Dendritic cell treated with granulocyte-macrophage colony-stimulating factor and Interleukin-4, amounts not matched to agents 40 ng/mL and 50 ng/mL, for 4 days (primary cell): ENCODE results near the gene GNA14.
"Not testable (repeated sequence)": the region's sequence is repeated elsewhere in the genome, so short reads cannot be mapped to it uniquely, and the experiment has no call there.

Source experiments
- H3K27ac Mint-ChIP-seq: one replicate; pipeline ENCODE4 v1.8.0; 2022; ENCODE audit warnings: mild to moderate bottlenecking, mixed read lengths
- H3K27me3 Mint-ChIP-seq: one replicate; pipeline ENCODE4 v1.8.0; 2022; ENCODE audit warnings: mild to moderate bottlenecking, mixed read lengths
- H3K36me3 Mint-ChIP-seq: one replicate; pipeline ENCODE4 v1.8.0; 2022; ENCODE audit warnings: low read depth, mixed read lengths
- H3K4me1 Mint-ChIP-seq: one replicate; pipeline ENCODE4 v1.8.0; 2022; ENCODE audit warnings: low read depth, mixed read lengths
- H3K4me3 Mint-ChIP-seq: one replicate; pipeline ENCODE4 v1.8.0; 2022; ENCODE audit warnings: mild to moderate bottlenecking, moderate library complexity, mixed read lengths
- H3K9me3 Mint-ChIP-seq: one replicate; pipeline ENCODE4 v1.8.0; 2022; ENCODE audit warnings: mixed read lengths
- intact Hi-C: fragments of 100-400 bp; cut with micrococcal nuclease; formaldehyde crosslinking; loops from one replicate; pipeline ENCODE4 v1.15.0; 2022

GNA14 gene

GRCh38 chr9:77460938-77461337 is 187.2 kb downstream of the GNA14 start:
- Mint-ChIP-seq H3K27me3 (peaks cover 2% of the 10 kb centered on the region), H3K36me3 (no peaks in the 10 kb centered on the region), H3K27ac (no peak overlapping the region), H3K4me1 (peaks cover 5% of the 10 kb centered on the region), H3K9me3 (no peaks in the 10 kb centered on the region), H3K4me3 (no peak overlapping the region)
- intact Hi-C loops: no loop called here

GRCh38 chr9:77457916-77458592 is 190.1 kb downstream of the GNA14 start:
- Mint-ChIP-seq H3K4me1 (peaks cover 20% of the 10 kb centered on the region), H3K4me3 (no peak overlapping the region), H3K9me3 (no peaks in the 10 kb centered on the region), H3K36me3 (no peaks in the 10 kb centered on the region), H3K27ac (no peak overlapping the region), H3K27me3 (peaks cover 2% of the 10 kb centered on the region)
- intact Hi-C loops: loop anchor here (5.0 to 10.0 kb wide), 3 partner anchors 283 to 797 kb away; partner anchors contain the start of gene VPS13A

- H3K36me3 Mint-ChIP-seq: no peaks in the 10 kb centered on the region
- H3K27me3 Mint-ChIP-seq: no peaks in the 10 kb centered on the region
- H3K4me3 Mint-ChIP-seq: no peak overlapping the region
- peaks cover 20% of the 10 kb centered on the region for H3K4me1 Mint-ChIP-seq
- H3K9me3 Mint-ChIP-seq: no peaks in the 10 kb centered on the region
- H3K27ac Mint-ChIP-seq: no peak overlapping the region
- intact Hi-C loops: loop anchor here (5.0 to 10.0 kb wide), 3 partner anchors 282 to 798 kb away; partner anchors contain the start of gene VPS13A
These were observed 191.2 kb downstream of the GNA14 start for GRCh38 chr9:77456829-77457437.

DNA sequence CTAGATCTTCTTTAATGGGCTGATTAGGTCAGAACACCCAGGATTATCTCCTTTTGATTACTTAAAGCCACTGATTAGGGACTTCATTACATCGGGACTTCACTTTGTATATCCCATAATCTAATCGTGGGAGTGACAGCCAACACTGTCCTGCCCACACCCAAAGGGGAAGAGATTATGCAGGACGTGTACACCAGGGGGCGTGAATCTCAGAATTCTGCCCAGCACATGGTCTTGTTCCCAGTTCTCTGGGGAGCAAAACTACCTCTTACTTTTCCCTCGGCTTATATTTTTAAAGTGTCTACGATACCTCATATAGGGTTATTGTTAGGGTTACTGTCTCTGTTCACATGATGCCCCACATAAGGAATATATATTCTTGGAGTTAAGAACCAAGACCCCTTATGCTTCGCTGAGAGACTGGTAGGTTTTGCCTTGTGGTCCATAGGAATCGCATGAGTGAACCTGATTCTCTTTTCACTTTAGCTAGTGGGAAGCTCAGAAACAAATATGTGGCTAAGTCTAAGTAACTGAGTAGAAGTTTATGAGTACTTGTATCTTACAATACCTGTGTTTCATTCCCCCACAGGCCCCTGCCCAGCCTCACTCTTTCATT is 192.7 kb downstream of the GNA14 start:
- Mint-ChIP-seq H3K27me3 (no peaks in the 10 kb centered on the region), H3K9me3 (peaks cover 7% of the 10 kb centered on the region)

GRCh38 chr9:77454663-77455062 is 193.5 kb downstream of the GNA14 start:
- H3K4me1 Mint-ChIP-seq: peaks cover 20% of the 10 kb centered on the region
- H3K9me3 Mint-ChIP-seq: peaks cover 11% of the 10 kb centered on the region
- H3K36me3 Mint-ChIP-seq: no peaks in the 10 kb centered on the region
- intact Hi-C loops: loop anchor here (2.0 to 10.0 kb wide), 4 partner anchors 280 to 800 kb away; partner anchors contain the start of gene VPS13A
- H3K27me3 Mint-ChIP-seq: no peaks in the 10 kb centered on the region
- H3K4me3 Mint-ChIP-seq: no peak overlapping the region
- H3K27ac Mint-ChIP-seq: no peak overlapping the region

More for the DNA sequence above, 192.7 kb downstream of the GNA14 start:
- Mint-ChIP-seq H3K4me1 (peaks cover 20% of the 10 kb centered on the region), H3K27ac (no peak overlapping the region), H3K4me3 (no peak overlapping the region), H3K36me3 (no peaks in the 10 kb centered on the region)
- intact Hi-C loops: loop anchor here (2.0 to 10.0 kb wide), 4 partner anchors 281 to 799 kb away; partner anchors contain the start of gene VPS13A

GRCh38 chr9:77453825-77454647 is 194.1 kb downstream of the GNA14 start:
- H3K4me3 Mint-ChIP-seq: peak overlapping the region; percentile 78
- no peaks in the 10 kb centered on the region for H3K27me3 Mint-ChIP-seq
- H3K36me3 Mint-ChIP-seq: no peaks in the 10 kb centered on the region
- intact Hi-C loops: loop anchor here (2.0 to 10.0 kb wide), 3 partner anchors 279 to 801 kb away; partner anchors contain the start of gene VPS13A
- H3K4me1 Mint-ChIP-seq: peaks cover 20% of the 10 kb centered on the region
- H3K9me3 Mint-ChIP-seq: peaks cover 11% of the 10 kb centered on the region
- peak overlapping the region; percentile 62 for H3K27ac Mint-ChIP-seq

DNA sequence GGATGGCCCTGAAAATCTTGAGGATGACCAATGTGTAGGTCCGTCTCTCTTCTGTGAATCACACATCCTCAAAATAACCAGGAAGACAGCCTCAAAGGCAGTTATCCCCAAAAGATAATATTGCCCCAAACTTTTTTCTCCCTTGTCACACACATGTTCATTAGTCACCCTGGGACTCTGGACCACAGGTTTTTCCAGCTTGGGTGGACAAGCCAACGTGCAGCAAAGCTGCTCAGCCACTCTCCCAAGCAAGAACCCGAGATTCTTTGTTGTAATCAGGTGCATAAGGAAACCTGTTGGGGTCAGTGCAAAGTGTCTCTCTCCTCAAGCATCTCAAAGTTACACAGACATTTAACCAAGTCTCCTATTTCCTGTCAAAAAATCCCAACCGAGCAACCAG is 196.6 kb downstream of the GNA14 start:
- Mint-ChIP-seq H3K36me3 (no peaks in the 10 kb centered on the region), H3K9me3 (peaks cover 22% of the 10 kb centered on the region), H3K4me3 (no peak overlapping the region), H3K4me1 (peaks cover 15% of the 10 kb centered on the region), H3K27me3 (no peaks in the 10 kb centered on the region), H3K27ac (no peak overlapping the region)
- intact Hi-C loops: loop anchor here (10.0 kb wide), 2 partner anchors 277 to 803 kb away; partner anchors contain the start of gene VPS13A

GRCh38 chr9:77450085-77450475 is 198.0 kb downstream of the GNA14 start:
- Mint-ChIP-seq H3K9me3 (peaks cover 22% of the 10 kb centered on the region), H3K27me3 (no peaks in the 10 kb centered on the region), H3K27ac (no peak overlapping the region), H3K4me1 (peaks cover 13% of the 10 kb centered on the region), H3K36me3 (no peaks in the 10 kb centered on the region), H3K4me3 (no peak overlapping the region)
- intact Hi-C loops: loop anchor here (10.0 kb wide), 2 partner anchors 275 to 805 kb away; partner anchors contain the start of gene VPS13A

GRCh38 chr9:77449240-77450084 is 198.7 kb downstream of the GNA14 start:
- H3K27me3 Mint-ChIP-seq: no peaks in the 10 kb centered on the region
- no peak overlapping the region for H3K4me3 Mint-ChIP-seq
- no peak overlapping the region for H3K27ac Mint-ChIP-seq
- H3K36me3 Mint-ChIP-seq: no peaks in the 10 kb centered on the region
- intact Hi-C loops: loop anchor here (10.0 kb wide), 2 partner anchors 275 to 805 kb away; partner anchors contain the start of gene VPS13A
- peaks cover 22% of the 10 kb centered on the region for H3K9me3 Mint-ChIP-seq
- H3K4me1 Mint-ChIP-seq: peaks cover 8% of the 10 kb centered on the region

DNA sequence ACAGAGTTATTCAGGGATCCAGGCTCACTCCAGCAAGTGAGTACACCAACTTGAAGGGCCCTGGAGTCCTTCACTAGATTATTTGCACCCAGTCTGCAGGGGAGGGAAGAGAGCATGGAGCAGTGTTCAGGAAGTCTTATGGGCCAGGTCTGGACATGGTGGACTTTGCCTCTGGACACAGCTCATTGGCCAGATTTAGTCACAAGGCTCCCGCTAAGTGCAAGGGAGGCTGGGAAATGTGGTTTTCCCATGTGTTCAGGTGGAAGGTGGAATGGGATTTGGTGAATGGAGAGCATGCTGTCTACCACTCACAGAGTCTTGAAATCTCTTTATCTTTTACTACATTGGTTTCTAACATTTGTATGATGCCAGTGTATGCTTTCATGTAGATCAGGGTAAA is 200.5 kb downstream of the GNA14 start:
- H3K9me3 Mint-ChIP-seq: peaks cover 22% of the 10 kb centered on the region
- H3K36me3 Mint-ChIP-seq: no peaks in the 10 kb centered on the region
- H3K27ac Mint-ChIP-seq: no peak overlapping the region
- intact Hi-C loops: no loop called here
- no peak overlapping the region for H3K4me3 Mint-ChIP-seq
- no peaks in the 10 kb centered on the region for H3K27me3 Mint-ChIP-seq
- H3K4me1 Mint-ChIP-seq: no peaks in the 10 kb centered on the region

DNA sequence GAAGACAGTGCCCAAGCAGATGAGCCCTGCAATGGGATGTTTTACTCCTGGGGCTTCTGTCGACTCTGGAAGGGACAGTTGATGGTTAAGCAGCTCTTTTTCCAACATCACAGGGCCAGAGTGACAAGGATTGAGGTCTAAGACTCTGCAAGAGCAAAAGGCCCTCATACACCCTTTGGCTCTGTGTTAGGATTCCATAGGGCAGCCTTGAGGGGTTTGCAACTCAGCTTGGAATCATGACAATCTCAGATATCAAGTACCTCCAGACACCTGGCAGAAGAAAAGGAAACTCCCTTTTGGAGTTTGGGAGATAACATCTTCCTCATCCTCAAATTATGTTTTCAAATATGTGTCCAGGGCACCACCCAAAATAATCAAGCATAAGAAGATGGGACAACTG is 205.7 kb downstream of the GNA14 start:
- intact Hi-C loops: no loop called here
- H3K9me3 Mint-ChIP-seq: peaks cover 5% of the 10 kb centered on the region

DNA sequence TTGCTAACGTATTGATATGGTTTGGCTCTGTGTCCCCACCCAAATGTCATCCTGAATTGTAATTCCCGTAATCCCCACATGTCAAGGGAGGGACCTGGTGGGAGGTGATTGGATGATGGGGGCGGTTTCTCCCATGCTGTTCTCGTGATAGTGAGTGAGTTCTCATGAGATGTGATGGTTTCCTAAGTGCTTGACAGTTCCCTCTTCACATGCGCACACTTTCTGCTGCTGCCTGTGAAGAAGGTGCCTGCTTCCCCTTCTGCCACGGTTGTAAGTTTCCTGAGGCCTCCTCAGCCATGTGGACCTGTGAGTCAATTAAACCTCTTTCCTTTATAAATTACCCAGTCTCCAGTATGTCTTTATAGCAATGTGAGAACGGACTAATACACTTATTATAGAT is 207.0 kb downstream of the GNA14 start:
- H3K4me3 Mint-ChIP-seq, intact Hi-C loops, H3K27me3 Mint-ChIP-seq, H3K27ac Mint-ChIP-seq, H3K9me3 Mint-ChIP-seq, H3K4me1 Mint-ChIP-seq, H3K36me3 Mint-ChIP-seq: not testable (repeated sequence)

More for the DNA sequence above, 205.7 kb downstream of the GNA14 start:
- Mint-ChIP-seq H3K36me3 (no peaks in the 10 kb centered on the region), H3K27me3 (no peaks in the 10 kb centered on the region), H3K27ac (no peak overlapping the region), H3K4me1 (no peaks in the 10 kb centered on the region), H3K4me3 (no peak overlapping the region)

DNA sequence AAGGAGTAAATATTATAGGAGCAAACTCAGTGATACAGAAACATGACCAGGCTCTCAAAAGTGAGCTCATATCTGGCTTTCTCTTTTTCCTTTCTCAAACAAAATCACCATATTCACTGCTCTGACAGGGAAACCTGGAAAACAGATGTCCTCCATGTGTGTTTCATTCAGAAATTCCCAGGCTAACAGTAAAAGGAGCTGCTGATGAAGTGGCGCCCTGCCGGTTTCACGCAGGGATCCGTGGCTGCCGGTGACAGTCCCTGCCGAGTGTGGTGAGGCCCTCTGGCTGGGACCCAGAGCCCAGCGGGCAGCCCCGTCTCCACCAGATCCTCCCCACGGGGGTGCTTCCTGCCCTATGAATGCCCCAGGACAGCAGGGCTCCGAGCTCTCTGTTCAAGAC is 208.1 kb downstream of the GNA14 start:
- Mint-ChIP-seq H3K27ac (no peak overlapping the region), H3K9me3 (no peaks in the 10 kb centered on the region), H3K4me1 (no peaks in the 10 kb centered on the region), H3K36me3 (no peaks in the 10 kb centered on the region), H3K4me3 (no peak overlapping the region), H3K27me3 (no peaks in the 10 kb centered on the region)
- intact Hi-C loops: no loop called here
